Measurements from ENCODE around the gene F8.
"Not testable (repeated sequence)": the region's sequence is repeated elsewhere in the genome, so short reads cannot be mapped to it uniquely, and the experiment has no call there.

Gene F8

GRCh38 chrX:155028877-155029291, 6.4 kb upstream of the F8 start:
- DNase-seq (ENCODE audit: low read depth), result no peak

GRCh38 chrX:155028129-155028528, 5.6 kb upstream of the F8 start:
- no peak for DNase-seq (ENCODE audit: low read depth)

- no peak for DNase-seq (ENCODE audit: low read depth)
Measured at GRCh38 chrX:155027509-155028066, 5.1 kb upstream of the F8 start.

GRCh38 chrX:155026727-155027508, 4.4 kb upstream of the F8 start, which contains the start of gene FUNDC2:
TSS of gene FUNDC2 (plus strand) at chrX:155026844. CDS start at chrX:155026939, 95 bp downstream.
- peak; percentile 87 for DNase-seq (ENCODE audit: low read depth)

- DNase-seq (ENCODE audit: low read depth), result no peak
Measured at GRCh38 chrX:155026420-155026726, 3.9 kb upstream of the F8 start.

GRCh38 chrX:155023907-155024833, 1.6 kb upstream of the F8 start:
- no peak for DNase-seq (ENCODE audit: low read depth)

- DNase-seq (ENCODE audit: low read depth), result no peak
Measured at GRCh38 chrX:155020591-155020990, 1.9 kb downstream of the F8 start.

- no peak for DNase-seq (ENCODE audit: low read depth)
Measured at GRCh38 chrX:155009994-155010472, 12.5 kb downstream of the F8 start.

GRCh38 chrX:155008578-155008977, 13.9 kb downstream of the F8 start:
- DNase-seq (ENCODE audit: low read depth), result not testable (repeated sequence)

GRCh38 chrX:155006913-155007671, 15.4 kb downstream of the F8 start:
- DNase-seq (ENCODE audit: low read depth), result not testable (repeated sequence)

GRCh38 chrX:155006379-155006778, 16.1 kb downstream of the F8 start:
- DNase-seq (ENCODE audit: low read depth), result not testable (repeated sequence)

- DNase-seq (ENCODE audit: low read depth), result no peak
Measured at GRCh38 chrX:155005190-155005589, 17.3 kb downstream of the F8 start.

GRCh38 chrX:155001873-155002272, 20.6 kb downstream of the F8 start:
- no peak for DNase-seq (ENCODE audit: low read depth)

- no peak for DNase-seq (ENCODE audit: low read depth)
Measured at GRCh38 chrX:155000841-155001240, 21.7 kb downstream of the F8 start.

GRCh38 chrX:154998204-154998880, 24.2 kb downstream of the F8 start:
- DNase-seq (ENCODE audit: low read depth), result no peak

- no peak for DNase-seq (ENCODE audit: low read depth)
Measured at GRCh38 chrX:154991476-154991875, 31.0 kb downstream of the F8 start.

GRCh38 chrX:154991039-154991438, 31.5 kb downstream of the F8 start:
- DNase-seq (ENCODE audit: low read depth), result peak; percentile 5

GRCh38 chrX:154990496-154990895, 32.0 kb downstream of the F8 start:
- no peak for DNase-seq (ENCODE audit: low read depth)

- DNase-seq (ENCODE audit: low read depth), result no peak
Measured at GRCh38 chrX:154988719-154989118, 33.8 kb downstream of the F8 start.

GRCh38 chrX:154987940-154988339, 34.6 kb downstream of the F8 start:
- no peak for DNase-seq (ENCODE audit: low read depth)
